GM19239 (cell line): ENCODE measurements around the gene KRTAP20-2.

Experiments used
- DNase-seq: peaks from one replicate; pipeline ENCODE4 v3.0.0; 2011; ENCODE audit warnings: low spot score; ENCODE audit not compliant: insufficient read length
- FAIRE-seq: peaks from 2 replicates; lab custom pipeline; 2011; peaks lifted over from hg19 to GRCh38; lab: Jason Lieb, UNC

KRTAP20-2 gene

DNA sequence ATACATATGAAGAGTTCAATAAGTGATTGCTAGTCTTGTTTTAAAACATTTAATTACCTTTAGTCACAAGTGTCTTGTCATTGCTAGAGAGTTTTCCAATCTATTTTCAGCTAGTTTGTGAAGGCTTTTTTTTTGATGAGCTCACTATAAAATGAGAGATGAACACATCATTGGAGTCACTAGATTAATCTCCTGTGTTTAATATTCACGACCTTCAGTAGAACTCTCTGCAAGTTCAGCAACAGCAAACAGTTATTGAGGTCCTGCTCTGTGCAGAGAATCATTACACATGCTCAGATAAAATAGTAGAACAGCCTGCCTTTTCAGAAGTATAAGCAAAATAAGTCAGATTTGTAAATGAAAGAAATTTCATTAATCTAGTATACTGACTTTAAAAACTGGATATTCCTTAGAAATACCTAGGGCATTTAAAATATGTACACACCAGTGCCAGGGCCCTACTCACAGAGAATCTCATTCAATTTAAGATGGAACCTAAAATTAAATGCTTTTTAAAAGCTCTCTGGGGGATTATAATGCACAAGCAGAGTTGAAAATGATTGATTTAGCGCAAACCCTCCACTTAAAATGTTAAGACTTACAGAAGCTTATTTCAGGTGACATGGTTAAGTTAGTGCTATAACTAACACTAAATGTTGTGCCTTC lies 38.1 kb downstream of the KRTAP20-2 start:
- FAIRE-seq (no peak), DNase-seq (no peak)

DNA sequence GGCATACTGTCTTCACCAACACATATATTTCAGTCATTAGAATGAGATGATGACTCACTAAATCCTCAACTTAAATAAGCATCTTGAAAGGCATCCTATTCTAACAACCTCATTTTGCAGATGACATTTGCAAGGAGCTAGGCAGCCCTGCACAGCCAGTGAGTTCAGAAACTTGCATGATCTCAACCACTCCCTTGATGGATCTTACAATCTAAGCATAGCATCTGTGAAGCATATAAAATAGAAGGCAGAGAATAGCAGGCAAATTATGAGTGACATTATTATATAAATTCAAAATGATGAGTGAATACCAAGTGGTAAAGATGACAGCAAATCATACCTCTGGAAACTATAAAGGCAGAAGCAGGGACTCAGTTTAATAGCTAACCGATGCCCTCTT lies 39.3 kb downstream of the KRTAP20-2 start:
- FAIRE-seq (no peak), DNase-seq (no peak)

DNA sequence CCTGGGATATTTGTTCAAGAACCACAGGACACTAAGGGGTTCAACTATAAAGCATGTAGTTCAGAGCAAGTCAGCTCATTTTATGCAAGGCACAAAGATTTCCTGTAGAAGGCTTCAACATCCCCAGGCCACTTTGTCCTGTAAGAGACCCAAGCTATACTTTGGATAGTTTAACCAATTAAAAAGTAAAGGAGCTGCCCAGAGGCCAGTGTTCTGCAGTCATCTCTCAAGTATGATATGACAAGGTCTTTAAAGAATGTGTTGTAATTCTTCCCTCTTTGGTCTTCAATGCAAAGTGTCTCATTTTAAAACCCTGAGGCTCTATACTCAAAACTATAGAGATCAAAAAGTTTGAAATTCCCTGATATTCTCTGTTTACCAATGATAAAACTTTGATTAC lies 41.7 kb downstream of the KRTAP20-2 start:
- FAIRE-seq (no peak), DNase-seq (no peak)

DNA sequence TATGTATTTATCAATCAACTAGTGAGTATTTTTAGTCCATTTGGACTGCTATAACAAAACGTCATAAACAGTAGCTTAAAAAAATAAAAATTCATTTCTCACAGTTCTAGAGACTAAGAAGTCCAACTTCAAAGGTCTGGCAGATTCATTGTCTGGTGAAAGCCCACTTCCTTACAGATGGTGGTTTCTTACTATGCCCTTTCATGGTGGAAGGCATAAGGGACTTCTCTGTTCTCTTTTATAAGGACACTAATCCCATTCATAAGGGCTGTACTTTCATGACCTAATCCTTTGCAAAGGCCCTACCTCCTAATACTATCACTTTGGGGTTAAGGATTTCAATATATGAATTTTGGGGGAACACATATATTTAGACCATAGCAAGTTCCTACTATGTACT lies 45.6 kb downstream of the KRTAP20-2 start:
- no peak for DNase-seq
- no peak for FAIRE-seq

DNA sequence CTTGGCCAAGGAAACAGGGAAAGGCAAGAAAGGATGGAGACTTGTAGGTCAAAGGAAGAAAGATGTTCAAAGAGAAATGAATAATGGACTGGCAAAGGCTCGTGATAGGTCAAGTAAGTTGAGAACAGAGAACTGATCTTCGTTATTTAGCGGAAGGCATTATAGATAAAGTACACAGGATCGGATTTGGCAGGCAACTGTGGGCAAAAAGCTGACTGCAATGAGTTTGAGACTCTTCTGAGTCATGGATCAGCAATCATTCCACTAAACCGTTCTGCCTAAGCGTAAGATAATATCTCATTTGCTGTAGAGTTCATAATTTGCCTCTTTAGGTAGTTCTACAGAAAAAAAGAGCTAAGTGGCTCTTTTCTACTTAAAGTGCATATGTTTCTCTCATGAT lies 49.5 kb downstream of the KRTAP20-2 start:
- FAIRE-seq (no peak), DNase-seq (no peak)
